Measurements from ENCODE around the gene SCGB1D1. TPM values are rescaled to one million over a fixed set of nuclear protein-coding genes. Genes with fewer than 3 reads are reported as not detected.

SCGB1D1 gene
- total RNA-seq, 1 donor = not detected

DNA sequence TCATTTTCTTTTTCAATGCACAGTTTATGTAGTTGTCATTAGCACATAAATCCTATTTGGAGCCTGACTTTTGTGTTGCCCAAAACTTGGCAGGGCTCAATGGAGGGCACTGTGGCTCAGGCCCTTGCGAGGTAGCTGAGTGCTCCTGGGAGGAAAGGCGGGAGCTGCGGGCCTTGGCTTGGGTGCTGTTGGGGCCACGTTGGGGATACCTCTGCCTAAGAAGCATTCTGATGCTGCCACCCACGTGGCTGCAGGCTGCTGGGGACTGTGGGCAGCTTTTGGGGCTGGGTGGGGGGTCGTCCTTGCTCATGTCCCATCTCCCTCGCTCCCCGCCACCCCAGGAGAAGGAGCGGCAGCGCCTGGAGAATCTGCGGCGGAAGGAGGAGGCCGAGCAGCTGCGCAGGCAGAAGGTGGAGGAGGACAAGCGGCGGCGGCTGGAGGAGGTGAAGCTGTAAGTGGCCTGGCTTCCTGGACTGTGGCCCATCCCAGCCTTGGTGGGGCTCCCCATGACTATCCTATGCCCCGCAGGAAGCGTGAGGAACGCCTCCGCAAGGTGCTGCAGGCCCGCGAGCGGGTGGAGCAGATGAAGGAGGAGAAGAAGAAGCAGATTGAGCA lies 45.3 kb upstream of the SCGB1D1 start:
- H3K4me3 ChIP-seq (ENCODE audit: low read depth, low read length) = no peak overlapping the region
- TF ChIP-seq, protein P1, sequence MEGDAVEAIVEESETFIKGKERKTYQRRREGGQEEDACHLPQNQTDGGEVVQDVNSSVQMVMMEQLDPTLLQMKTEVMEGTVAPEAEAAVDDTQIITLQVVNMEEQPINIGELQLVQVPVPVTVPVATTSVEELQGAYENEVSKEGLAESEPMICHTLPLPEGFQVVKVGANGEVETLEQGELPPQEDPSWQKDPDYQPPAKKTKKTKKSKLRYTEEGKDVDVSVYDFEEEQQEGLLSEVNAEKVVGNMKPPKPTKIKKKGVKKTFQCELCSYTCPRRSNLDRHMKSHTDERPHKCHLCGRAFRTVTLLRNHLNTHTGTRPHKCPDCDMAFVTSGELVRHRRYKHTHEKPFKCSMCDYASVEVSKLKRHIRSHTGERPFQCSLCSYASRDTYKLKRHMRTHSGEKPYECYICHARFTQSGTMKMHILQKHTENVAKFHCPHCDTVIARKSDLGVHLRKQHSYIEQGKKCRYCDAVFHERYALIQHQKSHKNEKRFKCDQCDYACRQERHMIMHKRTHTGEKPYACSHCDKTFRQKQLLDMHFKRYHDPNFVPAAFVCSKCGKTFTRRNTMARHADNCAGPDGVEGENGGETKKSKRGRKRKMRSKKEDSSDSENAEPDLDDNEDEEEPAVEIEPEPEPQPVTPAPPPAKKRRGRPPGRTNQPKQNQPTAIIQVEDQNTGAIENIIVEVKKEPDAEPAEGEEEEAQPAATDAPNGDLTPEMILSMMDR (IDR thresholded peaks at IDR 0.05; ENCODE audit: insufficient read depth, low read length) = no peak
- no peak for DNase-seq (ENCODE audit: low read depth)

DNA sequence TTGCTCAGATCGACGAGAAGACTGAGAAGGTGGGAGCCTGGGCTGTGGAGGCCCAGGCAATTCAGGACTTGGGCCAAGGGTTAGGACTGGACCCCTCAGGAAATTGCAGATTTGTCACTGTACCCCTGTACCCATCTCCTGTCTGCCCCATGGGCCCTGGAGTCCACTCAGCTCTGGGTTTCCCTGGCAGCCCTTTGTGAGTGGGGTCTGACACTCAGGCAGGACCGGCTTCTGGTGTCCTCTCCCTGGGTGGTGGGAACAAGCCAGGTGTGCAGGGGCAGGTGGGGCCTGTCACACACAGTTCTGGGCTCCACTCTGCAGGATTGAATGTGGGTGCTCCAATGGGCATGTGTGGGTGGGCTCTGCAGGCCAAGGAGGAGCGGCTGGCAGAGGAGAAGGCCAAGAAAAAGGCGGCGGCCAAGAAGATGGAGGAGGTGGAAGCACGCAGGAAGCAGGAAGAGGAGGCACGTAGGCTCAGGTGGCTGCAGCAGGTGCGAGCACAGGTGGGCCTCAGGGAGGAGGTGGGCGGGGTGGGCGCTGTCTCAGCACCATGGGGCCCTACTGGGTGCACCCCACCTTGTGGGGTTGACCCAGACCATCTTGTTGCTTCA lies 44.6 kb upstream of the SCGB1D1 start:
- DNase-seq (ENCODE audit: low read depth) = no peak
- no peak overlapping the region for H3K4me3 ChIP-seq (ENCODE audit: low read depth, low read length)
- TF ChIP-seq, protein P1 (IDR thresholded peaks at IDR 0.05; ENCODE audit: insufficient read depth, low read length) = no peak

DNA sequence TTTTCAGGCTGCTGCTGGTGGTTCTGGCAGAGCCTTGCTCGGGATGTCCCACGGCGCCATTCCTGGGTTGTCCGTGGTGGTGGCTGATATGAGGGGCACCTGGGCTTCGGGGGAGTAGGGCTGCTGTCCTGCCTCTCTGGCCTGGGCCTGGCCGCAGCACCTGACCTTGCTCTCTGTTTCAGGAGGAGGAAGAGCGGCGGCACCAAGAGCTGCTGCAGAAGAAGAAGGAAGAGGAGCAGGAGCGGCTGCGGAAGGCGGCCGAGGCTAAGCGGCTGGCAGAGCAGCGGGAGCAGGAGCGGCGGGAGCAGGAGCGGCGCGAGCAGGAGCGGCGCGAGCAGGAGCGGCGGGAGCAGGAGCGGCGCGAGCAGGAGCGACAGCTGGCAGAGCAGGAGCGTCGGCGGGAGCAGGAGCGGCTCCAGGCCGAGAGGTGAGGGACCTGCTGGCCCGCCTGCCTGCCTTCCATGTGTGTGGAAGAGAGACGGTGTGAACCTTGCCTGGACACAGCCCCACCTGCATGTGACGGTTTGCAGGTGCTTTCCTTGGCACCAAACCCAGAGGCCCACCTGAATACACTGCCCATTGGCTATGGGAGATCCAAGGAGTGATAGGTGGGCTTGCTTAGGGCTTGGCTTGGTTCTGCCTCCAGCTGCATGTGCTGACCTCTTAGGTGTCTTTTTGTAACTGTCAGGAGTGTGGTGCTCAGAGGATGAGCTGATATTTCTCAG lies 43.4 kb upstream of the SCGB1D1 start:
- TF ChIP-seq, protein P1 (IDR thresholded peaks at IDR 0.05; ENCODE audit: insufficient read depth, low read length) = no peak
- no peak for DNase-seq (ENCODE audit: low read depth)
- H3K4me3 ChIP-seq (ENCODE audit: low read depth, low read length) = no peak overlapping the region

DNA sequence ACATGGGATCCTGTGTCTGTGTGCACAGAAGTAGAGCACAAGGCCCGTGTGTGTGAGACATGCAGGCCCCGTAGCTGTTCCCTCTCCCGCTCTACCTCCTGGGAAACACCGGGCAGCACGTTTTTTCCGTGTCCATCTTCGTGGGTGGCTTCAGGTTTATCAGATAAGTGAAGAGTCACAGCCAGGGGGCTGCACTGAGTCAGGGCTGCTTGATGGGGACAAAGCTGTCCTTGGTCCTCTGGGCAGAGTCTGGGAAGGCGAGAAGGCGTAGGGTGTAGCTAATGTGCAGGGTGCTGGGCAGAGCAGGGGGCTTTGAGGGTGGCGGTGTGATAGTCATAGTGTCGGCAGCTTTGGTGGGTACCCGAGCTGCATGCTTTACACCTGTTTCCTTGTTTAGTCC lies 42.5 kb upstream of the SCGB1D1 start:
- no peak for DNase-seq (ENCODE audit: low read depth)
- TF ChIP-seq, protein P1 (IDR thresholded peaks at IDR 0.05; ENCODE audit: insufficient read depth, low read length) = no peak
- no peak overlapping the region for H3K4me3 ChIP-seq (ENCODE audit: low read depth, low read length)

DNA sequence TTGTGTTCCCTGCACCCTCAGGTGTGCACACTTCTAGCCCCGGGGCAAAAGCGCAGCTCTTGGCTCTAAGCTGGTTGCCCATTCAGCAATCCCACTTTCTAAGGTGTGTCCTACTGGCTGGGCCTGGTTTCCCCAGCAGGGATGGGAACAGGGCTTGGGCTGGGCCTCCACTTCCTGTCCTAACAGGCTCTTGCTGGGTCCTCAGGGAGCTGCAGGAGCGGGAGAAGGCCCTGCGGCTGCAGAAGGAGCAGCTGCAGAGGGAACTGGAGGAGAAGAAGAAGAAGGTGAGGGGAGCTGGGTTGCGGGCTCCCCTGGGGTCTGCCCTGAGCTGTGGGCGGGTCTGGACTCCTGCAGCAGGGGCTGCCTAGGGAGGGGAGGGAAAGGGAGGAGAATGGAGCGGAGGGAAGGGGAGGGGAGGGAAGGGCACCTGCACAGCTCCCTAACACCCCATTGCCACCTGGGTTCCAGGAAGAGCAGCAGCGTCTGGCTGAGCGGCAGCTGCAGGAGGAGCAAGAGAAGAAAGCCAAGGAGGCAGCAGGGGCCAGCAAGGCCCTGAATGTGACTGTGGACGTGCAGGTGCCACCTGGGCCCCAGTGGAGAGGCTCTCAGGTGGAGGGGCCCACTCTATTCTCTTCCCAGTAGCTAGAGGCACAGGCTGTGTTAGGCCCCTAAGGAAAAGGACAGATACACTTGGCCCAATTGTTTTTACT lies 41.6 kb upstream of the SCGB1D1 start:
- no peak for DNase-seq (ENCODE audit: low read depth)
- TF ChIP-seq, protein P1 (IDR thresholded peaks at IDR 0.05; ENCODE audit: insufficient read depth, low read length) = no peak
- H3K4me3 ChIP-seq (ENCODE audit: low read depth, low read length) = no peak overlapping the region

DNA sequence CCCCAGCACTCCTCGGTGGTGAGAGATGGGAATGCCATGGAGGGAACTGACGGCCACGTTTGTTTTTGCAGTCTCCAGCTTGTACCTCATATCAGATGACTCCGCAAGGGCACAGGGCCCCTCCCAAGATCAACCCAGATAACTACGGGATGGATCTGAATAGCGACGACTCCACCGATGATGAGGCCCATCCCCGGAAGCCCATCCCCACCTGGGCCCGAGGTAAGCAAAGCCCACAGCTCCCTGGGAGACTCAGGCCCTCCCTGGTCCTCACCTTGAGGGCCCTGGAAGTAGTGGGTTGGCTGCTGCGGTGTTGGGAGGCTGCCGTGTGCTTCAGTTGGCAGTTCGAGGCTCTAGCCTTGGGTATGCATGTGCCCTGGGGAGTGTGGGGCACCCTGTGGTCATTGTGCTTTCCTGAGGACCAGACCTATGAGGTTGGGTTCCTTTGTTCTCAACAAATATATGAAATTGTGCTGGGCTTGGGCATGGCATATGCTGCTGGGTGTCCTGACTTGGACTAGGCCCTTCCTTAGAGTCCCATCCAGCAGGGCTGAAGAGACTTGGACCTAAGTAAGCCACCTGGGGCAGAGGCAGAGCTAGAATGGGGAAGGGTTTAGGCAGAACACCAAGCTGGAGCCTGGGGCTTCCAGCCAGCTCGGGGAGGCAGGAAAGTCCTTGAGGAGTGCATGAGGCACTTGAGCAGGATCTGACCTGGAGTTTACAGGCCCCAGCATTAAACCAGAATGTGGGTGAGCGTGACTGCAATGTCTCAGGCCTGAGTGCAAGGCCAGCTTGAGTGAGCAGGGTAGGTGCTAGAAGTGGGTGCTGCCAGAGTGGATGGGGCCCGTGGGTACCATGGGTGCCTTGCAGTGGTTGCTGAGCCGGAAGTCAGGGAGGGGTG lies 39.8 kb upstream of the SCGB1D1 start:
- TF ChIP-seq, protein P1 (IDR thresholded peaks at IDR 0.05; ENCODE audit: insufficient read depth, low read length) = no peak
- no peak for DNase-seq (ENCODE audit: low read depth)
- H3K4me3 ChIP-seq (ENCODE audit: low read depth, low read length) = no peak overlapping the region
